Calu3 (cell line): ENCODE measurements around the gene LRP2. TPM values are rescaled to one million over a fixed set of nuclear protein-coding genes. Genes with fewer than 3 reads are reported as not detected.
A peak's percentile ranks its signal among the peaks of the same experiment; 100 is the strongest.
"Not testable (repeated sequence)": the region's sequence is repeated elsewhere in the genome, so short reads cannot be mapped to it uniquely, and the experiment has no call there.

Experiments used
- BruUV-seq: library from RNA; stranded (reverse); fragments of 400-500 nt; replicated peaks from 2 replicates; lab custom pipeline; 2021; lab: Mats Ljungman, UMichigan
- CTCF ChIA-PET: fragments of 300-600 bp; sonication (Branson Sonifier 250); formaldehyde crosslinking; loops from one replicate; lab custom pipeline; 2022; ENCODE audit warnings: antibody characterized with exemption; lab: Charles Lee
- DNase-seq: peaks from one replicate; pipeline ENCODE4 v3.0.0; 2022
- H3K27ac Mint-ChIP-seq: one replicate; pipeline ENCODE4 v1.8.0; 2022; ENCODE audit warnings: mixed read lengths; ENCODE audit not compliant: unreplicated experiment
- H3K27me3 Mint-ChIP-seq: one replicate; pipeline ENCODE4 v1.8.0; 2022; ENCODE audit warnings: mixed read lengths; ENCODE audit not compliant: unreplicated experiment
- H3K36me3 Mint-ChIP-seq: one replicate; pipeline ENCODE4 v1.8.0; 2022; ENCODE audit warnings: mild to moderate bottlenecking, moderate library complexity, mixed read lengths; ENCODE audit not compliant: insufficient read depth, unreplicated experiment
- H3K4me1 Mint-ChIP-seq: one replicate; pipeline ENCODE4 v1.8.0; 2022; ENCODE audit warnings: mild to moderate bottlenecking, low read depth, mixed read lengths; ENCODE audit not compliant: unreplicated experiment
- H3K4me3 Mint-ChIP-seq: one replicate; pipeline ENCODE4 v1.8.0; 2022; ENCODE audit warnings: mild to moderate bottlenecking, low read depth, moderate library complexity, mixed read lengths; ENCODE audit not compliant: unreplicated experiment
- H3K9me3 Mint-ChIP-seq: one replicate; pipeline ENCODE4 v1.8.0; 2022; ENCODE audit warnings: low read depth, mixed read lengths; ENCODE audit not compliant: unreplicated experiment
- intact Hi-C: fragments of 100-400 bp; cut with micrococcal nuclease; formaldehyde crosslinking; loops from one replicate; pipeline ENCODE4 v1.10.0; 2022; ENCODE audit not compliant: unreplicated experiment
- total RNA-seq: library from RNA; stranded (reverse); gene quantifications from 2 replicates; pipeline ENCODE4 v1.2.3, GENCODE V29; 2022
- TF ChIP-seq, protein P1 (sequence below): fragments of 200-600 bp; IDR thresholded peaks from one replicate; pipeline ENCODE4 v1.8.0; 2022; ENCODE audit warnings: antibody characterized with exemption; ENCODE audit not compliant: unreplicated experiment

LRP2 gene
- total RNA-seq, 1 experiment from 2014 or later = 0.66 TPM

- no peaks in the 10 kb centered on the region for H3K9me3 Mint-ChIP-seq
- TF ChIP-seq, protein P1, sequence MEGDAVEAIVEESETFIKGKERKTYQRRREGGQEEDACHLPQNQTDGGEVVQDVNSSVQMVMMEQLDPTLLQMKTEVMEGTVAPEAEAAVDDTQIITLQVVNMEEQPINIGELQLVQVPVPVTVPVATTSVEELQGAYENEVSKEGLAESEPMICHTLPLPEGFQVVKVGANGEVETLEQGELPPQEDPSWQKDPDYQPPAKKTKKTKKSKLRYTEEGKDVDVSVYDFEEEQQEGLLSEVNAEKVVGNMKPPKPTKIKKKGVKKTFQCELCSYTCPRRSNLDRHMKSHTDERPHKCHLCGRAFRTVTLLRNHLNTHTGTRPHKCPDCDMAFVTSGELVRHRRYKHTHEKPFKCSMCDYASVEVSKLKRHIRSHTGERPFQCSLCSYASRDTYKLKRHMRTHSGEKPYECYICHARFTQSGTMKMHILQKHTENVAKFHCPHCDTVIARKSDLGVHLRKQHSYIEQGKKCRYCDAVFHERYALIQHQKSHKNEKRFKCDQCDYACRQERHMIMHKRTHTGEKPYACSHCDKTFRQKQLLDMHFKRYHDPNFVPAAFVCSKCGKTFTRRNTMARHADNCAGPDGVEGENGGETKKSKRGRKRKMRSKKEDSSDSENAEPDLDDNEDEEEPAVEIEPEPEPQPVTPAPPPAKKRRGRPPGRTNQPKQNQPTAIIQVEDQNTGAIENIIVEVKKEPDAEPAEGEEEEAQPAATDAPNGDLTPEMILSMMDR = no peak
- no peaks in the 10 kb centered on the region for H3K4me1 Mint-ChIP-seq
- peaks cover 20% of the 10 kb centered on the region for H3K27me3 Mint-ChIP-seq
- CTCF ChIA-PET = interaction anchor here (0.6 to 1.2 kb wide), 3 partner anchors 54 to 174 kb away, joined by 5 to 17 read pairs (median 16); no protein-coding TSS in a partner anchor
- intact Hi-C loops = loop anchor here (5.0 to 10.0 kb wide), 2 partner anchors 161 to 329 kb away; no protein-coding TSS in a partner anchor
- no peak overlapping the region for H3K4me3 Mint-ChIP-seq
- peak; percentile 32 for DNase-seq
- no peak overlapping the region for H3K27ac Mint-ChIP-seq
- H3K36me3 Mint-ChIP-seq = no peaks in the 10 kb centered on the region
- BruUV-seq = no TSS peak
Observed at GRCh38 chr2:169275696-169276444, 86.5 kb downstream of the LRP2 start.

GRCh38 chr2:169272010-169272409 is 90.3 kb downstream of the LRP2 start:
- CTCF ChIA-PET = interaction anchor here (0.6 kb wide), 1 partner anchor 325 kb away, joined by 3 read pairs; no protein-coding TSS in a partner anchor
- no peaks in the 10 kb centered on the region for H3K9me3 Mint-ChIP-seq
- TF ChIP-seq, protein P1 = no peak

DNA sequence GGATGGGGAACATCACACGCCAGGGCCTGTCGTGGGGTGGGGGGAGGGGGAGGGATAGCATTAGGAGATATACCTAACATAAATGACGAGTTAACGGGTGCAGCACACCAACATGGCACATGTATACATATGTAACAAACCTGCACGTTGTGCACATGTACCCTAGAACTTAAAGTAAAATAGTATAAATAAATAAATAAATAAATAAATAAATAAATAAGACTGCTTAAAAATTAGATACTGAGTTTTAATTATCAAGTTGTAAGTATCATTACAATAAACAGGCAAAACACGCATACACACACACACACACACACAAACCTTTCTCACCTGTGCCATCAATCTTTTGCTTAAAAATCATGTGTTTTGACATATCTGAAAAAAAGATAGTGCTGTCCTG is 91.8 kb downstream of the LRP2 start:
- H3K36me3 Mint-ChIP-seq, H3K27ac Mint-ChIP-seq, H3K9me3 Mint-ChIP-seq, CTCF ChIA-PET, H3K4me3 Mint-ChIP-seq, H3K4me1 Mint-ChIP-seq, BruUV-seq, DNase-seq: not testable (repeated sequence)
- peaks cover 37% of the 10 kb centered on the region for H3K27me3 Mint-ChIP-seq
- intact Hi-C loops = loop anchor here (10.0 kb wide), 1 partner anchor 156 kb away; no protein-coding TSS in a partner anchor

More at GRCh38 chr2:169272010-169272409, 90.3 kb downstream of the LRP2 start:
- H3K27ac Mint-ChIP-seq = no peak overlapping the region
- no peaks in the 10 kb centered on the region for H3K4me1 Mint-ChIP-seq
- H3K27me3 Mint-ChIP-seq = peaks cover 33% of the 10 kb centered on the region
- intact Hi-C loops = loop anchor here (10.0 kb wide), 1 partner anchor 157 kb away; no protein-coding TSS in a partner anchor
- H3K4me3 Mint-ChIP-seq = no peak overlapping the region
- DNase-seq = no peak
- no peaks in the 10 kb centered on the region for H3K36me3 Mint-ChIP-seq
- no TSS peak for BruUV-seq

DNA sequence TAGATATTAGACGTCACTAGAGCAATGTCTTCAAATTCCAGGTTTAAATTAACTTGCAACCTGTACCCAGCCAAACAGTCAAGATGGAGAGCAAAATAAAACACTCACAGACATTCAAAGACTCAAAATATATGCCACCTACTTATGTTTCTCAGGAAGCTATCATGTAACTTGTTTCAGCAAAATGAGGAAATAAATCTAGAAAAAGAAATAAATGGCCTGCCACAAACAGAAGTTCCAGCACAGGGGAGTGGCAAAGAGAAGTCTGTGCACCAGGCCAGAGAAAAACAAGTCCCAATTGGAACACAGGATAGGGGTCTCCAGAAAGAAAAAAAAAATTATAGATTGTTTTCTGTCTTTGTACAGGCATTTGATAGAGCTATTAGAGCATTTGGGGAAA is 96.7 kb downstream of the LRP2 start:
- BruUV-seq = no TSS peak
- no peak overlapping the region for H3K4me3 Mint-ChIP-seq
- CTCF ChIA-PET = no interaction called here
- no peak for DNase-seq
- H3K27ac Mint-ChIP-seq = peak overlapping the region; percentile 78
- peaks cover 17% of the 10 kb centered on the region for H3K4me1 Mint-ChIP-seq
- intact Hi-C loops = no loop called here
- H3K36me3 Mint-ChIP-seq = no peaks in the 10 kb centered on the region
- TF ChIP-seq, protein P1 = no peak
- H3K9me3 Mint-ChIP-seq = no peaks in the 10 kb centered on the region
- peaks cover 20% of the 10 kb centered on the region for H3K27me3 Mint-ChIP-seq
